H9 (cell line): ENCODE measurements around the gene CD2. TPM values are rescaled to one million over a fixed set of nuclear protein-coding genes. Genes with fewer than 3 reads are reported as not detected.

Experiments
- DNase-seq: peaks from one replicate; pipeline ENCODE4 v3.0.0-alpha.2; 2017
- H2AFZ ChIP-seq: one replicate; pipeline ENCODE4 v1.6.1; 2013; ENCODE audit warnings: mild to moderate bottlenecking, low read length, control low read depth, moderate library complexity
- H2AK5ac ChIP-seq: 2 replicates; pipeline ENCODE4 v1.6.1; 2013; ENCODE audit warnings: low read length, control low read depth, mixed read lengths; ENCODE audit not compliant: insufficient read length
- H2BK120ac ChIP-seq: one replicate; pipeline ENCODE4 v1.6.1; 2013; ENCODE audit warnings: low read depth, mild to moderate bottlenecking, low read length, control low read depth, inconsistent platforms; ENCODE audit not compliant: poor library complexity, severe bottlenecking
- H2BK12ac ChIP-seq: 2 replicates; pipeline ENCODE4 v1.6.1; 2013; ENCODE audit warnings: low read length, control low read depth, mixed read lengths, low read depth; ENCODE audit not compliant: insufficient read length
- H2BK15ac ChIP-seq: 2 replicates; pipeline ENCODE4 v1.6.1; 2013; ENCODE audit warnings: low read depth, low read length, control low read depth
- H2BK20ac ChIP-seq: one replicate; pipeline ENCODE4 v1.6.1; 2013; ENCODE audit warnings: low read depth, mild to moderate bottlenecking, low read length, control low read depth, inconsistent platforms; ENCODE audit not compliant: poor library complexity, severe bottlenecking
- H2BK5ac ChIP-seq: 2 replicates; pipeline ENCODE4 v1.6.1; 2013; ENCODE audit warnings: low read length, control low read depth, mixed read lengths; ENCODE audit not compliant: insufficient read length
- H3K14ac ChIP-seq: 2 replicates; pipeline ENCODE4 v1.6.1; 2013; ENCODE audit warnings: low read length, control low read depth; ENCODE audit not compliant: insufficient read depth
- H3K18ac ChIP-seq: 2 replicates; pipeline ENCODE4 v1.6.1; 2013; ENCODE audit warnings: low read depth, mild to moderate bottlenecking, mixed read lengths, low read length, control low read depth; ENCODE audit not compliant: insufficient read length
- H3K23ac ChIP-seq: 2 replicates; pipeline ENCODE4 v1.6.1; 2013; ENCODE audit warnings: low read length, control low read depth, mixed read lengths, low read depth; ENCODE audit not compliant: insufficient read length
- H3K23me2 ChIP-seq: 2 replicates; pipeline ENCODE4 v1.6.1; 2013; ENCODE audit warnings: low read depth, mild to moderate bottlenecking, mixed read lengths, low read length, control low read depth; ENCODE audit not compliant: insufficient read length, poor library complexity, severe bottlenecking
- H3K27ac ChIP-seq: 2 replicates; pipeline ENCODE4 v1.5.1; 2013; ENCODE audit warnings: low read length, control low read depth, mixed read lengths, low read depth; ENCODE audit not compliant: insufficient read length
- H3K27me3 ChIP-seq: 2 replicates; pipeline ENCODE4 v1.6.1; 2013; ENCODE audit warnings: low read length, control low read depth, inconsistent platforms; ENCODE audit not compliant: insufficient read depth
- H3K4ac ChIP-seq: 2 replicates; pipeline ENCODE4 v1.6.1; 2013; ENCODE audit warnings: low read depth, mild to moderate bottlenecking, control low read depth, inconsistent platforms, low read length, moderate library complexity
- H3K4me1 ChIP-seq: 2 replicates; pipeline ENCODE4 v1.6.1; 2013; ENCODE audit warnings: low read length, control low read depth, inconsistent platforms; ENCODE audit not compliant: insufficient read depth
- H3K4me2 ChIP-seq: 2 replicates; pipeline ENCODE4 v1.6.1; 2013; ENCODE audit warnings: low read length, control low read depth, mixed read lengths; ENCODE audit not compliant: insufficient read length, insufficient read depth
- H3K56ac ChIP-seq: 2 replicates; pipeline ENCODE4 v1.6.1; 2013; ENCODE audit warnings: low read depth, mild to moderate bottlenecking, mixed read lengths, low read length, control low read depth; ENCODE audit not compliant: insufficient read length
- H3K79me1 ChIP-seq: 2 replicates; pipeline ENCODE4 v1.6.1; 2013; ENCODE audit warnings: low read depth, mild to moderate bottlenecking, moderate library complexity, low read length, control low read depth, inconsistent platforms; ENCODE audit not compliant: insufficient read depth, poor library complexity, severe bottlenecking
- H3K79me2 ChIP-seq: 2 replicates; pipeline ENCODE4 v1.6.1; 2013; ENCODE audit warnings: low read length, control low read depth, inconsistent platforms; ENCODE audit not compliant: insufficient read depth
- H3K9ac ChIP-seq: 2 replicates; pipeline ENCODE4 v1.6.1; 2013; ENCODE audit warnings: low read length, control low read depth, mixed read lengths; ENCODE audit not compliant: insufficient read length; ENCODE audit errors: extremely low read depth
- H3K9me3 ChIP-seq: one replicate; pipeline ENCODE4 v1.6.1; 2013; ENCODE audit warnings: low read depth, low read length, inconsistent platforms; ENCODE audit not compliant: control insufficient read depth
- H3T11ph ChIP-seq: one replicate; pipeline ENCODE4 v1.6.1; 2013; ENCODE audit warnings: mild to moderate bottlenecking, low read length, control low read depth, inconsistent platforms
- H4K20me1 ChIP-seq: one replicate; pipeline ENCODE4 v1.6.1; 2013; ENCODE audit not compliant: control insufficient read depth, insufficient read length, insufficient read depth
- H4K5ac ChIP-seq: 2 replicates; pipeline ENCODE4 v1.6.1; 2013; ENCODE audit warnings: low read depth, mild to moderate bottlenecking, mixed read lengths, low read length, control low read depth; ENCODE audit not compliant: insufficient read length
- H4K8ac ChIP-seq: replicated peaks from 2 replicates; pipeline ENCODE4 v1.6.1; 2013; ENCODE audit warnings: low read length, control low read depth, mixed read lengths, low read depth; ENCODE audit not compliant: insufficient read length
- H4K91ac ChIP-seq: 2 replicates; pipeline ENCODE4 v1.6.1; 2013; ENCODE audit warnings: low read depth, mild to moderate bottlenecking, moderate library complexity, mixed read lengths, low read length, control low read depth; ENCODE audit not compliant: insufficient read length
- H3K27ac Mint-ChIP-seq, 3 experiments: 2 replicates in 2 of 3; 3 replicates in 1 of 3; pipeline ENCODE4 v1.8.0; 2020 to 2021; ENCODE audit warnings: mixed read lengths in 3 of 3, mild to moderate bottlenecking in 1 of 3, moderate library complexity in 1 of 3
- H3K27me3 Mint-ChIP-seq: 2 replicates; pipeline ENCODE4 v1.8.0; 2021; ENCODE audit warnings: low read depth, mild to moderate bottlenecking, moderate library complexity, mixed read lengths
- H3K36me3 Mint-ChIP-seq, 3 experiments: 2 replicates in 2 of 3; 3 replicates in 1 of 3; pipeline ENCODE4 v1.8.0; 2020 to 2021; ENCODE audit warnings: low read depth in 3 of 3, mixed read lengths in 3 of 3; ENCODE audit not compliant: insufficient read depth in 1 of 3
- H3K4me1 Mint-ChIP-seq, 2 experiments: 2 replicates each; pipeline ENCODE4 v1.8.0; 2020; ENCODE audit warnings: mixed read lengths in 2 of 2
- H3K4me3 Mint-ChIP-seq, 2 experiments: 2 replicates in 1 of 2; 3 replicates in 1 of 2; pipeline ENCODE4 v1.8.0; 2020 to 2021; ENCODE audit warnings: mild to moderate bottlenecking in 2 of 2, mixed read lengths in 2 of 2, moderate library complexity in 1 of 2
- H3K9me3 Mint-ChIP-seq, 2 experiments: 2 replicates in 1 of 2; 3 replicates in 1 of 2; pipeline ENCODE4 v1.8.0; 2020; ENCODE audit warnings: mild to moderate bottlenecking in 2 of 2, mixed read lengths in 2 of 2, moderate library complexity in 1 of 2
- WGBS: extraction: QIAGEN DNeasy Blood & Tissue Kit; methylation state at CpG from one replicate; pipeline ENCODE4 v1.1.7; 2013; ENCODE audit warnings: missing lambda C conversion rate, low lambda C conversion rate, mixed read lengths; ENCODE audit not compliant: insufficient read length; ENCODE audit errors: extremely low coverage; 5-methylcytosine and 5-hydroxymethylcytosine counted together
- total RNA-seq: library from RNA; stranded (reverse); gene quantifications from 2 replicates; pipeline ENCODE4 v1.2.1, GENCODE V29; 2021
- TF ChIP-seq, protein P1 (sequence below): fragments of 200-600 bp; sonication (generic); conservative IDR thresholded peaks from 3 replicates; pipeline ENCODE4 v1.8.0; 2021; ENCODE audit warnings: antibody characterized with exemption, mild to moderate bottlenecking

The CD2 gene
- total RNA-seq, 1 experiment from 2014 or later = not detected

DNA sequence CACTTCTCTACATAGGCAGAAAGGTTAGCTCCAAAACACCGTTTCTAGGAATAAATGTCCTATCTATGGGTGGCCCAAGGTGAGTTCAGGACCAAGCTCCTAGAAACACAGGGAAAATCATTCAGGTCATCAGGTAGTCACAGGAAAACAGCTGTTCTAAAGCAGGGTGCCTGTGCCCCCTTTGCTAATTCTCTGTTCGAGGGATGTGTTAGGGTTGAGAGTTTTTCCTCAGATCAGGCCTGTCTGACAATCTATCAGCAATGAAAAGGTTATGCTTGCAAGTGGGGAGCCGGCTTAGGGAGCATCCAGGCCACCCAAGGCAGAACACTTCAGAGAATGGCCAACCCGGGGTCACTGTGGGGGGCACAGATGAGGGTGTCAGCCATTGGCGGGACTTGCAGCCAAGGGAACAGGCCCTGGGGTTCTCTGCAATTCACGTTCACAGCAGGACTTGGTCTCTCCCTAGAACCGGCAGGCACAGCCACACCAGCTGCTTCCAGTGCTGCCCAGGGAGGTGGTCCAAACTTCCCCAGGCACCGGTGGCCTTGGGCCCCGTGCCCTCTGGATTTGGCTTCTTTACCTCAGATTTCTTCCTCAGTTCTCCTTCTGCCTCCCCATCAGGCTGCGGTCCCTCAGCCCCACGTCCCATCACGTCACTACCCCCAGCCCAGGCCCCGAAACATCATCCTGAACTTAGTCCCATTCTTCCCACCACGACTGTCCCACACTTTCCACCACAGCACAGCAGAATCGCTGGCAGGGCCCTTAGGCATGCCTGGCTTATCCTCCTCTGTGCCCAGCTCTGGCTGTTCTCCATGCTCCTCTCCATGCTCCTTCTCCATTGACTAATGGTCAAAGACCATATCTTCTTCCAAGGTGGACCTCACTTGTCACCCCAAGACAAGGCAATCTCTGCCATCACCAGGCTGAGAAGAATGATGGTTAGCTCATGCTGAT lies 11.0 kb downstream of the CD2 start:
- no peak for DNase-seq
- H3K4me2 ChIP-seq = no peak overlapping the region

More for the DNA sequence above, 11.0 kb downstream of the CD2 start:
- Histone ChIP-seq H3K14ac (no peak overlapping the region), H3K4me1 (no peaks in the 10 kb centered on the region), H2BK15ac (no peak overlapping the region), H3K9me3 (no peaks in the 10 kb centered on the region), H2AFZ (no peak overlapping the region), H4K5ac (no peak overlapping the region), H3K23me2 (no peaks in the 10 kb centered on the region), H4K20me1 (no peaks in the 10 kb centered on the region), H2BK120ac (no peak overlapping the region), H3K79me1 (no peaks in the 10 kb centered on the region), H3K27me3 (no peaks in the 10 kb centered on the region), H2BK12ac (no peak overlapping the region), H4K8ac (no peak overlapping the region), H3K4ac (no peak overlapping the region), H2BK20ac (no peak overlapping the region), H3K23ac (no peak overlapping the region), H2BK5ac (no peak overlapping the region), H3K9ac (no peak overlapping the region), H3K27ac (no peak overlapping the region), H3K79me2 (no peaks in the 10 kb centered on the region), H4K91ac (no peak overlapping the region), H2AK5ac (no peak overlapping the region), H3K18ac (no peak overlapping the region), H3T11ph (no peak overlapping the region), H3K56ac (no peak overlapping the region)
- peaks cover 0 to 4% of the 10 kb centered on the region in 2 experiments; a peak in 1 of 5 replicates for H3K9me3 Mint-ChIP-seq
- no peak overlapping the region for H3K4me3 Mint-ChIP-seq
- TF ChIP-seq, protein P1, sequence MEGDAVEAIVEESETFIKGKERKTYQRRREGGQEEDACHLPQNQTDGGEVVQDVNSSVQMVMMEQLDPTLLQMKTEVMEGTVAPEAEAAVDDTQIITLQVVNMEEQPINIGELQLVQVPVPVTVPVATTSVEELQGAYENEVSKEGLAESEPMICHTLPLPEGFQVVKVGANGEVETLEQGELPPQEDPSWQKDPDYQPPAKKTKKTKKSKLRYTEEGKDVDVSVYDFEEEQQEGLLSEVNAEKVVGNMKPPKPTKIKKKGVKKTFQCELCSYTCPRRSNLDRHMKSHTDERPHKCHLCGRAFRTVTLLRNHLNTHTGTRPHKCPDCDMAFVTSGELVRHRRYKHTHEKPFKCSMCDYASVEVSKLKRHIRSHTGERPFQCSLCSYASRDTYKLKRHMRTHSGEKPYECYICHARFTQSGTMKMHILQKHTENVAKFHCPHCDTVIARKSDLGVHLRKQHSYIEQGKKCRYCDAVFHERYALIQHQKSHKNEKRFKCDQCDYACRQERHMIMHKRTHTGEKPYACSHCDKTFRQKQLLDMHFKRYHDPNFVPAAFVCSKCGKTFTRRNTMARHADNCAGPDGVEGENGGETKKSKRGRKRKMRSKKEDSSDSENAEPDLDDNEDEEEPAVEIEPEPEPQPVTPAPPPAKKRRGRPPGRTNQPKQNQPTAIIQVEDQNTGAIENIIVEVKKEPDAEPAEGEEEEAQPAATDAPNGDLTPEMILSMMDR = no peak
- H3K27me3 Mint-ChIP-seq = no peaks in the 10 kb centered on the region; the same call in 1 of the 2 replicates
- H3K4me1 Mint-ChIP-seq = peaks cover 18% of the 10 kb centered on the region in 2 experiments
- no CpG with 5 or more reads among the region's 15 CpGs for WGBS
- no peaks in the 10 kb centered on the region; a peak in 1 of 7 replicates for H3K36me3 Mint-ChIP-seq
- H3K27ac Mint-ChIP-seq = no peak overlapping the region
